NCI-H1092 (cell line): ENCODE data around the gene HPSE.
A peak's percentile ranks its signal among the peaks of the same experiment; 100 is the strongest.

Source experiments
- DNase-seq: peaks from one replicate; lab custom pipeline; 2025; lab: John Stamatoyannopoulos, UW

The HPSE gene

GRCh38 chr4:83334425-83335241 lies at the start of gene HPSE:
Gene HPSE (minus strand): TSS chr4:83334848. CDS start chr4:83334782, 66 bp downstream.
- DNase-seq, result peak; percentile 53

- no peak for DNase-seq
Observed at GRCh38 chr4:83382850-83383249, 48.2 kb upstream of the HPSE start.

- DNase-seq, result no peak
Observed at GRCh38 chr4:83381173-83381572, 46.5 kb upstream of the HPSE start.

- no peak for DNase-seq
Observed at GRCh38 chr4:83378419-83378818, 43.8 kb upstream of the HPSE start.

- DNase-seq, result no peak
Observed at GRCh38 chr4:83372931-83373330, 38.3 kb upstream of the HPSE start.

GRCh38 chr4:83371936-83372335 lies 37.3 kb upstream of the HPSE start:
- no peak for DNase-seq

GRCh38 chr4:83371235-83371634 lies 36.6 kb upstream of the HPSE start:
- DNase-seq, result no peak

- DNase-seq, result no peak
Observed at GRCh38 chr4:83370640-83370906, 35.9 kb upstream of the HPSE start.

GRCh38 chr4:83369831-83370639 lies 35.4 kb upstream of the HPSE start:
- no peak for DNase-seq

- DNase-seq, result no peak
Observed at GRCh38 chr4:83364312-83364711, 29.7 kb upstream of the HPSE start.

GRCh38 chr4:83362492-83363329 lies 28.1 kb upstream of the HPSE start:
- no peak for DNase-seq

GRCh38 chr4:83361416-83362103 lies 26.9 kb upstream of the HPSE start:
- DNase-seq, result no peak

GRCh38 chr4:83360018-83360417 lies 25.4 kb upstream of the HPSE start:
- DNase-seq, result no peak

GRCh38 chr4:83358410-83358809 lies 23.8 kb upstream of the HPSE start:
- DNase-seq, result no peak

GRCh38 chr4:83356899-83357661 lies 22.4 kb upstream of the HPSE start:
- DNase-seq, result no peak

GRCh38 chr4:83353516-83353915 lies 18.9 kb upstream of the HPSE start:
- no peak for DNase-seq

GRCh38 chr4:83348074-83348473 lies 13.4 kb upstream of the HPSE start:
- DNase-seq, result no peak

GRCh38 chr4:83342476-83342875 lies 7.8 kb upstream of the HPSE start:
- no peak for DNase-seq

GRCh38 chr4:83340692-83341343 lies 6.2 kb upstream of the HPSE start:
- DNase-seq, result no peak

GRCh38 chr4:83339573-83339972 lies 4.9 kb upstream of the HPSE start:
- no peak for DNase-seq

- DNase-seq, result no peak
Observed at GRCh38 chr4:83335701-83336100, 1.1 kb upstream of the HPSE start.
